GM12878 (cell line): ENCODE data around the gene SLC4A2. TPM values are rescaled to one million over a fixed set of nuclear protein-coding genes. Genes with fewer than 3 reads are reported as not detected.

Experiments used
- ATAC-seq: fragments of 200-7000 bp; cut with Tn5 transposase; 3 replicates; pipeline ENCODE4 v1.9.1; 2020; ENCODE audit warnings: mild to moderate bottlenecking, moderate library complexity
- BruUV-seq: library from RNA; stranded (reverse); fragments of 400-500 nt; replicated peaks from 2 replicates; lab custom pipeline; 2021; lab: Mats Ljungman, UMichigan
- CTCF ChIA-PET: fragments of 300-600 bp; sonication (Branson Sonifier 250); formaldehyde crosslinking; extraction: SDS; loops from one replicate; lab custom pipeline; 2021; ENCODE audit warnings: inconsistent platforms; lab: Yijun Ruan, JAX
- POLR2A ChIA-PET: fragments of 350-600 bp; formaldehyde crosslinking; extraction: SDS; loops from one replicate; lab custom pipeline; 2021; ENCODE audit warnings: inconsistent platforms; lab: Charles Lee
- RAD21 ChIA-PET: fragments of 300-600 bp; sonication (Branson Sonifier 250); formaldehyde crosslinking; loops from one replicate; lab custom pipeline; 2023; ENCODE audit warnings: antibody characterized with exemption; ENCODE audit not compliant: unreplicated experiment; lab: Charles Lee
- SMC1A ChIA-PET: fragments of 300-600 bp; sonication (Branson Sonifier 250); formaldehyde crosslinking; loops from one replicate; lab custom pipeline; 2023; ENCODE audit not compliant: unreplicated experiment, uncharacterized antibody; lab: Charles Lee
- DNase-seq: peaks from one replicate; pipeline ENCODE4 v3.0.0-alpha.2; 2011; ENCODE audit warnings: low read depth, low spot score
- FAIRE-seq: peaks from 3 replicates; lab custom pipeline; 2011; peaks lifted over from hg19 to GRCh38; lab: Jason Lieb, UNC
- H2AFZ ChIP-seq: 2 replicates; pipeline ENCODE4 v1.6.0; 2011; ENCODE audit warnings: low read depth, low read length, control low read depth; ENCODE audit not compliant: control insufficient read depth
- H3K27ac ChIP-seq: 2 replicates; pipeline ENCODE4 v1.5.1; 2011; ENCODE audit warnings: control low read depth; ENCODE audit not compliant: control insufficient read depth, insufficient read depth
- H3K27me3 ChIP-seq, 2 experiments: replicated peaks in 1 of 2; 2 replicates each; pipeline versions ENCODE4 v1.6.0 to v1.6.1; 2011; ENCODE audit warnings: low read length in 1 of 2; ENCODE audit not compliant: control insufficient read depth in 2 of 2, insufficient read depth in 2 of 2
- H3K36me3 ChIP-seq, 2 experiments: 2 replicates each; pipeline ENCODE4 v1.5.1; 2011; ENCODE audit warnings: low read length in 1 of 2; ENCODE audit not compliant: control insufficient read depth in 2 of 2, insufficient read depth in 2 of 2
- H3K4me1 ChIP-seq: 2 replicates; pipeline ENCODE4 v1.6.1; 2011; ENCODE audit warnings: mild to moderate bottlenecking, low read length, moderate library complexity, mixed read lengths; ENCODE audit not compliant: control insufficient read depth, insufficient read depth
- H3K4me2 ChIP-seq: 2 replicates; pipeline ENCODE4 v1.6.0; 2011; ENCODE audit warnings: control low read depth; ENCODE audit not compliant: control insufficient read depth, insufficient read depth
- H3K4me3 ChIP-seq: fragments of 200-600 bp; sonication (generic); 2 replicates; pipeline ENCODE4 v1.5.1; 2016
- H3K79me2 ChIP-seq: 2 replicates; pipeline ENCODE4 v1.6.0; 2011; ENCODE audit warnings: low read length; ENCODE audit not compliant: control insufficient read depth, insufficient read depth
- H3K9ac ChIP-seq: 2 replicates; pipeline ENCODE4 v1.8.0; 2011; ENCODE audit warnings: low read length, control low read depth, mixed read lengths; ENCODE audit not compliant: control insufficient read depth, insufficient read depth
- H3K9me3 ChIP-seq: replicated peaks from 3 replicates; pipeline ENCODE4 v1.5.1; 2011; ENCODE audit warnings: mild to moderate bottlenecking, low read length; ENCODE audit not compliant: control insufficient read depth, insufficient read depth
- H4K20me1 ChIP-seq: 2 replicates; pipeline ENCODE4 v1.6.0; 2011; ENCODE audit not compliant: control insufficient read depth, insufficient read depth
- CBFB ChIP-seq: IDR thresholded peaks from 2 replicates; pipeline ENCODE4 v1.6.1; 2016; ENCODE audit warnings: antibody characterized with exemption, low read depth
- ESRRA ChIP-seq: IDR thresholded peaks from 2 replicates; pipeline ENCODE4 v1.6.1; 2012; ENCODE audit warnings: mild to moderate bottlenecking, low read length, improper control_type of control experiment
- FOXK2 ChIP-seq: fragments of 450-650 bp; IDR thresholded peaks from 2 replicates; pipeline ENCODE4 v1.6.1; 2017; ENCODE audit warnings: mild to moderate bottlenecking, moderate library complexity
- FOXM1 ChIP-seq: IDR thresholded peaks from 2 replicates; pipeline ENCODE4 v1.6.1; 2012; ENCODE audit warnings: low read depth, mild to moderate bottlenecking, inconsistent platforms, low read length, moderate library complexity
- HDGF ChIP-seq: fragments of 450-650 bp; IDR thresholded peaks from 2 replicates; pipeline ENCODE4 v1.6.1; 2016; ENCODE audit warnings: antibody characterized with exemption
- JUNB ChIP-seq: IDR thresholded peaks from 2 replicates; pipeline ENCODE4 v1.6.1; 2016; ENCODE audit warnings: antibody characterized with exemption, mild to moderate bottlenecking
- MYC ChIP-seq: IDR thresholded peaks from 2 replicates; pipeline ENCODE4 v1.6.1; 2011; ENCODE audit warnings: mild to moderate bottlenecking, low read length, moderate library complexity, inconsistent platforms; ENCODE audit not compliant: insufficient read depth, insufficient replicate concordance, insufficient read length, severe bottlenecking
- NFXL1 ChIP-seq: fragments of 450-650 bp; IDR thresholded peaks from 2 replicates; pipeline ENCODE4 v1.6.1; 2017; ENCODE audit warnings: antibody characterized with exemption, mild to moderate bottlenecking, borderline replicate concordance
- PAX5 ChIP-seq: IDR thresholded peaks from 2 replicates; pipeline ENCODE4 v1.6.1; 2011; ENCODE audit warnings: low read depth, low read length, borderline replicate concordance
- PAX8 ChIP-seq: fragments of 450-650 bp; IDR thresholded peaks from 2 replicates; pipeline ENCODE4 v1.6.1; 2017; ENCODE audit warnings: mild to moderate bottlenecking, moderate library complexity
- PML ChIP-seq: IDR thresholded peaks from 2 replicates; pipeline ENCODE4 v1.6.1; 2012; ENCODE audit warnings: low read length, inconsistent platforms
- RFX5 ChIP-seq: IDR thresholded peaks from 2 replicates; pipeline ENCODE4 v1.6.1; 2011; ENCODE audit warnings: low read depth, low read length, improper control_type of control experiment
- SMAD1 ChIP-seq: fragments of 450-650 bp; IDR thresholded peaks from 2 replicates; pipeline ENCODE4 v1.6.1; 2018; ENCODE audit warnings: mild to moderate bottlenecking, low read depth; ENCODE audit not compliant: partially characterized antibody
- SREBF1 ChIP-seq: IDR thresholded peaks from 2 replicates; pipeline ENCODE4 v1.6.1; 2012; ENCODE audit warnings: mild to moderate bottlenecking, low read length
- WGBS: methylation state at CpG from one replicate; pipeline ENCODE4 v1.1.6; 2016; ENCODE audit warnings: low lambda C conversion rate; ENCODE audit not compliant: insufficient replicate concordance, insufficient coverage; ENCODE audit errors: missing lambda C conversion rate; 5-methylcytosine and 5-hydroxymethylcytosine counted together
- in situ Hi-C: fragments of 300-500 bp; cut with MboI; formaldehyde crosslinking; loops from 9 replicates; pipeline ENCODE4 v1.14.3; 2018; ENCODE audit warnings: mixed read lengths
- intact Hi-C: fragments of 100-400 bp; cut with micrococcal nuclease; formaldehyde crosslinking; loops from one replicate; pipeline ENCODE4 v1.14.2; 2022; ENCODE audit not compliant: unreplicated experiment
- polyA plus RNA-seq, 11 experiments: library from polyadenylated mRNA; depleted of rRNA in 4 of 11; unstranded in 6 of 11; stranded (reverse) in 5 of 11; fragments of >200 nt; fragmentation: Nextera tagmentation in 4 of 11; fragmentation: Illumina TruSeq in 1 of 11; extraction: Ambion mirVana in 4 of 11; extraction: Trizol in 1 of 11; gene quantifications; 1 replicate in 1 of 11; 2 replicates in 10 of 11; pipeline versions ENCODE4 v1.2.1 to v1.2.3, GENCODE V29; 2011 to 2016; ENCODE audit warnings: inconsistent platforms in 2 of 11, missing spikeins in 2 of 11, low read depth in 1 of 11
- total RNA-seq, 4 experiments: library from RNA; depleted of rRNA in 3 of 4; stranded (reverse); fragments of >200 nt in 3 of 4; fragmentation: Illumina TruSeq in 1 of 4; extraction: Trizol in 1 of 4; gene quantifications; 2 replicates each; pipeline versions ENCODE4 v1.2.1 to v1.2.3, GENCODE V29; 2013 to 2021
- TF ChIP-seq, protein P1 (sequence below): IDR thresholded peaks from 2 replicates; pipeline ENCODE4 v1.6.1; 2012; ENCODE audit warnings: low read depth, low read length, improper control_type of control experiment
- TF ChIP-seq, protein P2 (sequence below): fragments of 450-650 bp; IDR thresholded peaks from 2 replicates; pipeline ENCODE4 v1.6.1; 2016; ENCODE audit warnings: mild to moderate bottlenecking

SLC4A2 gene
- total and polyA plus RNA-seq, 10 of the 15 experiments (the other 5 are each of a cell fraction or from before 2014, with no cell fraction given): 2.7 to 78.6 (median 30.1) TPM

GRCh38 chr7:151124899-151125399 lies 65.6 kb downstream of the SLC4A2 start:
- H2AFZ ChIP-seq: no peak overlapping the region
- no peaks in the 10 kb centered on the region for H3K4me1 ChIP-seq
- H3K79me2 ChIP-seq: no peaks in the 10 kb centered on the region
- RAD21 ChIA-PET: interaction anchor here (1.4 kb wide), 1 partner anchor 119 kb away, joined by 16 read pairs; no protein-coding TSS in a partner anchor
- intact Hi-C loops: loop anchor here (1.0 kb wide), 3 partner anchors 47 to 178 kb away; no protein-coding TSS in a partner anchor
- H3K9me3 ChIP-seq: no peaks in the 10 kb centered on the region
- in situ Hi-C loops: no loop called here
- BruUV-seq: no TSS peak
- WGBS: 80% methylated on average over 14 of the region's 14 CpGs
- no peak for DNase-seq
- peaks cover 9 to 18% of the 10 kb centered on the region in 2 experiments; a peak in 3 of 4 replicates for H3K36me3 ChIP-seq
- CTCF ChIA-PET: interaction anchor here (1.0 to 3.5 kb wide), 13 partner anchors 11 to 213 kb away, joined by 3 to 41 read pairs (median 5); partner anchors contain the start of genes ABCF2 and NOS3
- SMC1A ChIA-PET: no interaction called here
- no peak overlapping the region for H3K9ac ChIP-seq
- H4K20me1 ChIP-seq: no peaks in the 10 kb centered on the region
- TF ChIP-seq PAX8: no peak
- no peak for TF ChIP-seq SREBF1
- no peak for TF ChIP-seq ESRRA
- TF ChIP-seq, protein P1, sequence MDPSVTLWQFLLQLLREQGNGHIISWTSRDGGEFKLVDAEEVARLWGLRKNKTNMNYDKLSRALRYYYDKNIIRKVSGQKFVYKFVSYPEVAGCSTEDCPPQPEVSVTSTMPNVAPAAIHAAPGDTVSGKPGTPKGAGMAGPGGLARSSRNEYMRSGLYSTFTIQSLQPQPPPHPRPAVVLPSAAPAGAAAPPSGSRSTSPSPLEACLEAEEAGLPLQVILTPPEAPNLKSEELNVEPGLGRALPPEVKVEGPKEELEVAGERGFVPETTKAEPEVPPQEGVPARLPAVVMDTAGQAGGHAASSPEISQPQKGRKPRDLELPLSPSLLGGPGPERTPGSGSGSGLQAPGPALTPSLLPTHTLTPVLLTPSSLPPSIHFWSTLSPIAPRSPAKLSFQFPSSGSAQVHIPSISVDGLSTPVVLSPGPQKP: no peak
- TF ChIP-seq PML: no peak
- no peak for TF ChIP-seq CBFB
- no peak for TF ChIP-seq JUNB
- TF ChIP-seq MYC: no peak
- TF ChIP-seq RFX5: no peak
- TF ChIP-seq, protein P2, sequence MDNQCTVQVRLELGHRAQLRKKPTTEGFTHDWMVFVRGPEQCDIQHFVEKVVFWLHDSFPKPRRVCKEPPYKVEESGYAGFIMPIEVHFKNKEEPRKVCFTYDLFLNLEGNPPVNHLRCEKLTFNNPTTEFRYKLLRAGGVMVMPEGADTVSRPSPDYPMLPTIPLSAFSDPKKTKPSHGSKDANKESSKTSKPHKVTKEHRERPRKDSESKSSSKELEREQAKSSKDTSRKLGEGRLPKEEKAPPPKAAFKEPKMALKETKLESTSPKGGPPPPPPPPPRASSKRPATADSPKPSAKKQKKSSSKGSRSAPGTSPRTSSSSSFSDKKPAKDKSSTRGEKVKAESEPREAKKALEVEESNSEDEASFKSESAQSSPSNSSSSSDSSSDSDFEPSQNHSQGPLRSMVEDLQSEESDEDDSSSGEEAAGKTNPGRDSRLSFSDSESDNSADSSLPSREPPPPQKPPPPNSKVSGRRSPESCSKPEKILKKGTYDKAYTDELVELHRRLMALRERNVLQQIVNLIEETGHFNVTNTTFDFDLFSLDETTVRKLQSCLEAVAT: no peak
- no peak for TF ChIP-seq NFXL1
- TF ChIP-seq SMAD1: no peak
- no peak for TF ChIP-seq FOXM1
- TF ChIP-seq HDGF: no peak
- TF ChIP-seq FOXK2: no peak
- no peak for TF ChIP-seq PAX5
- H3K27me3 ChIP-seq: no peaks in the 10 kb centered on the region
- no peak overlapping the region for H3K4me2 ChIP-seq
- FAIRE-seq: no peak
- POLR2A ChIA-PET: no interaction called here
- no peak overlapping the region for H3K27ac ChIP-seq
- H3K4me3 ChIP-seq: no peak overlapping the region
- no peak for ATAC-seq
